GM18498 (cell line): ENCODE results near the gene TECPR2.
A peak's percentile ranks its signal among the peaks of the same experiment; 100 is the strongest.
"Not testable (repeated sequence)": the region's sequence is repeated elsewhere in the genome, so short reads cannot be mapped to it uniquely, and the experiment has no call there.

ENCODE experiments used
- ATAC-seq: cut with Tn5 transposase; IDR thresholded peaks from one replicate; pipeline ENCODE4 v1.9.1; 2021; ENCODE audit warnings: mild to moderate bottlenecking, moderate library complexity; ENCODE audit not compliant: unreplicated experiment

The TECPR2 gene

GRCh38 chr14:102330806-102331205 is 31.9 kb upstream of the TECPR2 start:
- ATAC-seq: no peak

- ATAC-seq: no peak
These were observed 29.4 kb upstream of the TECPR2 start for GRCh38 chr14:102333390-102333789.

DNA sequence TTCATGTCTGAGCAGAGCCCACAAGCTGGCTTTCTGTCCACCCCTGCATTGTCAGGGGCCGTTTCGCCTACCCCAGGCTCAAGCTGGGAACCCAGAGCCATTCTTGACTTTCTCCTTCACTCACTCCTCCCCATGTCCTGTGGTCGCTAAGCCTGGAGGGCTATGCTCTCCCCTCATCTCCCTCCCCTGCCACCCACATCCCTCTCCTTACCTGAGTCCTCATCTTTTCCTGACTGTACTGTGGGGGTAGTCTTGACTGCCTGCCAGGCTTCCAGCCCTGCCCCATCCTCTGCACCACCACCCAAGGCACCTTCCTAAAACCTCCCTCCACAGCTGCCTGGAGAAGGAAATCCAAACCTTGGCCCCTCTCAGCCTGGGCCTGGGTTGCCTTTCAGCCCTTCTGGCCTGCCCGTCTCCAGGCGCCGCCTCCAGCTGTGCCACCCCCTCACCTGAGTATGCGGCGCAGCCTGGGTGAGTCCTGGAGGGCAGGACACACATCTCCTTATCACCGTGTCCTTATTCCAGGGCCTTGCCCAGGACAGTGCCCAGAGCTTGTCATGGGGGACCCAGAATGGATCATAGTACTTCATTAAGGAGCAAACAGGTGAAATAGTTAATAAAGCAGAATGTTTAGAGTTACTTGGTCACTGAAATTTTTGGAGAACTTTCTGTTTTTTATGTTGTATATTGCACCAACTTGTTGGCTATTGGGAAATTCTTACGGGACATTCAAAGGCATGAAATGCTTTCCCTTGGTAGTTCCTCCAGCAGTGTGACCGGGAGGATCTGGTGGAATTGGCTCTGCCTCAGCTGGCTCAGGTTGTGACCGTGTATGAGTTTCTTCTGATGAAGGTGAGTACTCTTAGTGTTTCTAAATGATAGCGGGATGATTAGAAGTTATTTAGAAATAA is 28.7 kb upstream of the TECPR2 start:
- ATAC-seq: no peak

GRCh38 chr14:102335163-102335562 is 27.6 kb upstream of the TECPR2 start:
- ATAC-seq: no peak

GRCh38 chr14:102338724-102339123 is 24.0 kb upstream of the TECPR2 start:
- no peak for ATAC-seq

DNA sequence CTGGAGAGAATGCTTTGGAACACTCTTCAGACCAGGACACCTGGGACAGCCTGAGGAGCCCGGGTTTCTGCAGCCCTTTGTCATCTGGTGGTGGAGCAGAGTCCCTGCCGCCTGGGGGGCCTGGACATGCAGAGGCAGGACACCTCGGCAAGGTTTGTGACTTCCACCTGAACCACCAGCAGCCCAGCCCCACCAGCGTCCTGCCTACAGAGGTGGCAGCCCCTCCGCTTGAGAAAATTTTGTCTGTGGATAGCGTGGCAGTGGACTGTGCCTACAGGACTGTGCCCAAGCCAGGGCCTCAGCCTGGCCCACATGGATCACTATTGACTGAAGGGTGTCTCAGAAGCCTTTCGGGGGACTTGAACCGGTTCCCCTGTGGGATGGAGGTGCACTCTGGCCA is 21.2 kb upstream of the TECPR2 start:
- no peak for ATAC-seq

DNA sequence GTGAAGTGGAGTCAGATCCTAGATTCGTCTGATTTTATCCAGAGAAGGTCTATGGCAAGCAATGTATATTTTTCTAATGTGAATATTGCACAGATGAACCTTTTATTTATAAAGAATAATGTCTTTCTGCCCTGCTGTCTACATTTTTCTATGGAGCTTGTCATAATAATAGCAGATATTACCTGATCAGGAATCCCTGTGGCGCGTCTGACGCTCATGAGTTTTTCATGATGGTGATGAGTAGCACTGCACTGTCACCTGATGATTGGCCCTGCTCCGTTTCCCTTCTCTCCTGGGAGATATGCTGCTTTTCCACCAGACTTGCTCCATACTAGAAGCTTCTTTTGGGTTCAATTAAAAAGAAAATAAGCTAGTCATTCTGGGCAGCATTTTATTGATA is 20.5 kb upstream of the TECPR2 start:
- ATAC-seq: no peak

DNA sequence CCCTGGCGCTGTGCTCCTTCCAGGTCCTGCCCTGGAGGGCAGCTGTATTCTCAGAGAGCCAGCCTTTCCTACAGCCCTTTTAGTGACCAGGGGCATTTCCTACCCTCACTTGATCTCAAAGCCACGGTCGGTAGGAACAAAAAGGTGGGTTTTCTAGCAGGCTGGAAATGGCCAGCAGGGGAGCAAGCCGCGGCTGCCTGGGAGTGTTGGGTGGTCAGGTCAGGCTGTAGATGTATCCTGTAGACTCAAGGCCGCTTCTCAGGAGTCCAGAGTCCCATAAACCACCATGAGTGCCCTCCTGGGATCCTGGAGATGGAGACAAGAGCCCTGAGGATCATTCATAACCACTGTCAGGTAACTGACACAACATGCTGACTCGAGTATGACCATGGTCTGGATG is 18.7 kb upstream of the TECPR2 start:
- no peak for ATAC-seq

- ATAC-seq: no peak
These were observed 18.3 kb upstream of the TECPR2 start for GRCh38 chr14:102344485-102344884.

GRCh38 chr14:102345232-102345631 is 17.5 kb upstream of the TECPR2 start:
- no peak for ATAC-seq

- ATAC-seq: no peak
These were observed 16.1 kb upstream of the TECPR2 start for GRCh38 chr14:102346645-102347044.

DNA sequence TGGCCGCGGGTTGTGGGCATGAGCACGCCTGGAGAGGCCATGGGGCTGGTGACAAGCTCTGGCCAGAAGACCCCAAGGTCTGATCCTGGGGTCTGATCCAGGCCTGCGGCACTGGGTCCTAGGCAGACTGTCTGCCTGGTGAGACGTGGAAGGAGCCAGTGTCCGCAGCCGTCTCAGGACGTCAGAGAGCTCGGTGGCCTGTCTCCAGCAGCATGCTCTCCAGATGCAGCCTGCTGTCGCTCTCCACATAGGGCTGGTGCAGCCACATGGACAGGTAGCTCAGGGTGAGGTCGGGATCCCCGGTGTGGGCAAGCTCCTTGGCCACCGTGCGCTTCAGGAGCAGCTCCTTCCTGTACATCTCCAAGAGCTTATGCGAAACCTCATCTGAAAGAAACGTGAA is 14.4 kb upstream of the TECPR2 start:
- no peak for ATAC-seq

- no peak for ATAC-seq
These were observed 11.7 kb upstream of the TECPR2 start for GRCh38 chr14:102351023-102351422.

GRCh38 chr14:102351593-102351992 is 11.1 kb upstream of the TECPR2 start:
- ATAC-seq: not testable (repeated sequence)

DNA sequence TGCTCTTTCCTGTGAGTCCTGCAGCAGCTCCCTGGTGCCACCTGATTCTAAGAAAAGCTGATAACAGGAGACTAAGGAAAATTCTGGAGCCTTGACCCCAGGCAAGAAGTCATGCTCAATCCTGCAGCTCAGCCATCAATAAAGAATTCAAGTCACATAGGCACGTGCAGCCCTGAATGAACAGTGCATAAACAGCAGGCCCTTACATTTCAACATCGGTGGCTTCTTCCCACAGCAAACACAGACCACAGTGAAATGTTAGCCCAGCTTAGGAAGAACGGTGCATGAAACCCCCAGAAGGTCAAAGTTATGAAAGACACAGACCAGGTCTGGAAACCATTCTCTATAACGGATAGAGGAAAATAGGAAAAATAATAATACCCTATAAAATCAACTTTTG is 10.5 kb upstream of the TECPR2 start:
- no peak for ATAC-seq

- ATAC-seq: no peak
These were observed 9.6 kb upstream of the TECPR2 start for GRCh38 chr14:102353126-102353619.

GRCh38 chr14:102356280-102356679 is 6.5 kb upstream of the TECPR2 start:
- no peak for ATAC-seq

- ATAC-seq: no peak
These were observed 3.4 kb upstream of the TECPR2 start for GRCh38 chr14:102359341-102359740.

- no peak for ATAC-seq
These were observed 2.4 kb upstream of the TECPR2 start for GRCh38 chr14:102360388-102360787.

GRCh38 chr14:102362084-102362483 is 657 bp upstream of the TECPR2 start:
- peak; percentile 34 for ATAC-seq

DNA sequence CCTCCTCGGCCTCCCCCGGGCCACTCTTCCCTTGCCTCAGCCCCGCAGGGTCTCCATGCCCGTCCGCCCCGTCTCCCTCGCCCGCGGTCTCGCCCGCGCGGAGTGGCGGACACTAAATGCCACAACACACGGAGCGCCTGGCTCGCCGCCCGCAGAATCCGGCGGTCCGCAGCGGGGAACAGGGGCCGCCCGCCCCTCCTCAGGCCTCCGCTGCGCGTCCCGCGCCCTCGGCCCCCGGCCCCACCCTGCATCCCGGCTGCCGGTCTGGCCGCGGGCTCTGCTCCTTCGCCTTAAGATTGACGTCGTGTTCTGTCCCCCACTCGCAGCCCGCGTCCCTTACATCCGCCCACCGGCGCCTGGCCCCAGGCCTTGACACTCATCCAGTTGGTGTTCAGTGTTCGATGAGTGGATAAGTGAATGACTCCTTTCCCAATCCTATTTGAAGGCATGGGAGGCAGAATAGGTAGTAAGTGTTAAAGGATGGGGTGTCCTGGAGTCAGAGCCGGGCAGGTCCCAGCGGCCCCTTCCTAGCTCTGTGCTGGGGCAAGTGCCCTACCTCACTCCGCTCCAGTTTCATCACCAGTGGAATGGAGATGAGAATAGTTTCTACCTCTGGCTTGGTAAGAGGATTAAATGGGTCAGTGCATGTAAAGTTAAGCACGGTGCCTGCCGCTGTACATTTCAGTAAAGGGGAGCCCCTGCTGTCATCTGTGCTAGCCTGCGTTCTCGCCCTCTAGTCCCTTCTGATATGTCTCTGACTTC is 622 bp downstream of the TECPR2 start:
- ATAC-seq: peak; percentile 26

DNA sequence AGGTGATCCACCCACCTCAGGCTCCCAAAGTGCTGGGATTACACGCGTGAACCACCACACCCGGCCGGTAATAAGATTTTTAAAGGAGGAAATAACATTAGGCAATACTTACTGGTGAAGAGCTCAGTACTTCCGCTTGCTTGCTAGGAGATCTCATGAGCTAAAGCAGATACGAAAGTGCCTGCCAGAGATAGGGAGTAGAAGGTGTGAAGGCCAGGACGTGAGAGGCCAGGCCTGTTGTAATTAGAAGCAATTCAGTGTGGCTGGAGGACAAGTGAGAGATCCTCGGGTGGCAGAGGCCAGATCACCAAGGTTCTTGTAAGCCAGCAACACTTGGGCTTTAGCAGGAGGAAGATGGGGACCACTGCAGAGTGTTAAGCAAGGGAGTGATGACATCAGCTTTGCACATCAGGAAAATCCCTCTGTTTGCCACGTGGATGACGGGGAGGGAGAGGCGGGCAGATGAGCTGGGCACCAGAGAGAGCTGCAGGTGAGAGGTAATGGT is 7.6 kb downstream of the TECPR2 start:
- ATAC-seq: no peak
